Prostate gland (tissue), 2 donors: ENCODE measurements around the gene RNF187.

ENCODE experiments used
- CTCF ChIP-seq, 4 experiments: fragments of 200-600 bp in 2 of 4; fragments of 450-650 bp in 2 of 4; sonication (generic) in 2 of 4; IDR thresholded peaks; 1 replicate in 3 of 4; 2 replicates in 1 of 4; pipeline ENCODE4 v1.5.1; 2016 to 2019; ENCODE audit warnings: antibody characterized with exemption in 4 of 4, mild to moderate bottlenecking in 2 of 4, moderate library complexity in 2 of 4
- POLR2A ChIP-seq: fragments of 450-650 bp; IDR thresholded peaks from one replicate; pipeline ENCODE4 v1.6.1; 2016; ENCODE audit warnings: antibody characterized with exemption, mild to moderate bottlenecking
- POLR2AphosphoS5 ChIP-seq: sonication (generic); formaldehyde crosslinking; IDR thresholded peaks from one replicate; pipeline ENCODE4 v1.6.1; 2017; ENCODE audit warnings: antibody characterized with exemption

- TF ChIP-seq POLR2AphosphoS5 (no peak), CTCF (IDR thresholded peaks at IDR 0.05) (no peak), POLR2A (no peak)
These were observed 6.8 kb downstream of the RNF187 start for GRCh38 chr1:228494044-228494353.
